GM19455 (cell line): Measurements from ENCODE around the gene UBAP2.

ENCODE experiments used
- ATAC-seq: cut with Tn5 transposase; IDR thresholded peaks from one replicate; pipeline ENCODE4 v1.9.1; 2021; ENCODE audit not compliant: unreplicated experiment

Gene UBAP2

DNA sequence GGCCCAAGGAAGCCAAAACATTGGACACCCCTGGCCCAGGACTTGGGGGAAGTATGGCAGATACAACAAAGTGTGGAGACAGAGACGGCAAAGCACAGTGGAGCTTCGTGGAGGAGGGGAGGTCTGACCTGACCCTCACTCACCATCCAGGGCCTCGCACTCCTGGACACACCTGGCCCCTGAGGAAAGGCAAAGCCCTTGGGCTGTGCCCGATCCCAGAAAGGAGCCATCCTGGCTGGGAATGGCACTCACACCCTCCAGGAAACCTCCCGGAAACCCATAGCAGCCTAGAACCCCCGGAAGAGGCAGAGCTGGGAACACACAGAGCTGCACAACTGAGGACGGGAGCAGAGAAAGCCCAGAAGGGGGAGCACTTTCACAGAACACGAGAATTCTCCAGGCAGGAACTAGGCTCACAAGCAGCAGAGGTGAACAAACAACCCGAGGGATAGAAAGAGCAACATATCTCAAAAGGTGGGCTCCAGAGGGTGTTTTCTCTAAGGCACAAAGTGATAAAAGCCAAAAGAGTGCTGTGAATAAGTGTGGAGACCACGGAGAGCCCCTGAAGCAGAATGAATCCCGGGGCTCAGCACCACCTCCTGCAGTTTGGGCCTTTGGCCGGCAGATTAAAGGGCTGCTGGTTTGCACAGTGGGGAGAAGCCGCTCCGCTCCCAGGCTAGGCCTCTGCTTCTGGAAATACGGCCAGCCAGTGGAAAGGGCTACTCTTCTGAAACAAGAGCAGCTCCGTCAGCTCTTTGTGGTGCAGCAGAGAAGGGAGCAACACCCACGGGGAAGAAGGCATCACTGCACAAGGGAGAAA is 123.5 kb downstream of the UBAP2 start:
- no peak for ATAC-seq

DNA sequence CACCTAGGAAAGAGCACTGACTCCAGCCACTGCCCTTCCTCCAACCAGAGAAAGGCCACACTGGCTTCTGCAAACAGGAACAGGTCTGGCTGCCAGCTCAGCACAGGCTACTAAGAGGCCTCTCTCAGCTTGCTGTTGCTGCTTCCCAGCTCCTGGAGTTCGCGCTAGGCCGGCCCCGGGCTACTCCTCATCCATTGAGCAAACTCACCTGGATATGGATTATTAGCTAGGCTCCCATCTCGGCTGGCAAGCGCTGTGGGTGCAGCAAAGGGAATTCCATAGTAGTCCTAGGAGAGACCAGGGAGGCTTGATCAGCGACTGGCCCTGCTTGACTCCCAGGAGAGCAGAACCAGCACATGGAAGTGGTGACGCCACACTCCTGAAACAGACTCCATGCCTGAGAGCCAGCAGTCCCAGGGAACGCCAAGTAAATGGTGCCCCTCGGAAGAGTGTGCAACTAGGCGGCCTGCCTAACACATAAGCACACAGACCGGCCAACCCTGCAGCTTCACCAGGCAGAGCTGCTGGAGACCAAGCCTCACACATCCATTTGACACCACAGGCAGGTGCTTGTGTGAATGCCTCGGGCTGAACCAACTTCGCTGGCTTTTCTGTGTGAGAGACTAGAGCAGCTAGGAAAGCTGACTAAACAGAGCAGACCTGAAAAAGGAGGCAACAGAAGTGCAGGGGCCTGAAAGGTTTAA is 124.5 kb downstream of the UBAP2 start:
- no peak for ATAC-seq

DNA sequence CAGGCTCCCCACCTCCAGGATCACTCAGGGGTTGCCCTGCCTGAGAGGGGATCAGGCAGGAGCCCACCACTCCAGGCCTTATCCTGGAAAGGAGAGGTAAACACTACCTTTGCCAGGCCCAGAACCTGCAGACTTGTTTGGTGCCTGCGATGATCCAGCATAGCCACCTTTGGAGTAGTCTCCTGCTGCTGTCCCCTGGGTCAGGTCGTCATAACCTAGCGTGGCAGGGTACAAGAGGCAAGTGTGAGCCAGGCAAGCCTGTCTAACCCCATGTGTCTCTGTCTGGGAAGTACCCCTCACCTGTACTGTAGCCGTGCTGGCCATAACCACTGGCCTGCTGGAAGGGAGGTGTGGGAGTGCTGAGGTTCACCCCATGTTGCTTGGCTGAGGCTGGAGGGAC is 125.6 kb downstream of the UBAP2 start:
- no peak for ATAC-seq

DNA sequence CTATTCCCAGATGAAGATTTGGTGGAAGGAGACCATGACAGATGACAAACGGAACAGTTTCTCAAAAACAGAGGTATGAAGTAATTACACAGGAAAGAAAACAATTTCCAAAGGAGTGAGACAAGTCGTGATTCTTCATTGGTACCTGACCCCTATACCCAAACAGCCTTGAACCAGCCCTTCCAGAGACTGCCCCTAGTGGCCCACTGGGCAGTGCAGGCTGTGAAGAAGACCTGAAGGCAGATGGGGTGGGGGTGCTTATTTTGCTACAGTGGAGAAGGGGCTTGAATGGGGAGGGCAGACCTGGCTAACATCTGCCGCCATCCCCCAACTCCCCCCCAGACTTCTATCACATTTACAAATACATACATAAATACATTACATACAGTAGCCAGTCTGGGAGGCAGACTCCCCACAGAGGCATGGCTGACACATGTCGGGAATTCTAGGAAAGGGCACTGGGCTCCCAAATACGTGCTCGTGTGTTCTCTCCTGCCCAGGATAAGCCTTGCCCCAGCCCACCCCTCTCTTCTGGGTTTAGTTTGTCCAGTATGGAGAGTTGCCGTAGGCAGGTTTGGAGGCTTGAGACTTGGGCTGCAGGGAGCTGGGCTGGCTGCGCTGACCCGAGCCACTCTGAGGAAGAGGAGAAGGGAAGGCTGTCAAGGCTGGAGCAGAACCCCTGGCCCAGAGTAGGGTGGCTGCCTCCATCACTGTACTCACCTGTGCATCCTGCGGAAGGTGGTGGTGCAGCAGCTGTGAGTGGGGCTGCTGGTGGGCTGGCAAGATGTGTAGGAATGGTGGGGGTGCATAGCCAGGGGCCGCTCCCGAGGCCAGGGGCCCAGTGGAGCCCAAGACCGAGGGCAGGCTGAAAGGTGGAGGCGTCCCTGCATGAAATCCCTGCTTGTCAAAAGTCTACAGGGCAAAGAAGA is 126.5 kb downstream of the UBAP2 start:
- ATAC-seq = no peak

DNA sequence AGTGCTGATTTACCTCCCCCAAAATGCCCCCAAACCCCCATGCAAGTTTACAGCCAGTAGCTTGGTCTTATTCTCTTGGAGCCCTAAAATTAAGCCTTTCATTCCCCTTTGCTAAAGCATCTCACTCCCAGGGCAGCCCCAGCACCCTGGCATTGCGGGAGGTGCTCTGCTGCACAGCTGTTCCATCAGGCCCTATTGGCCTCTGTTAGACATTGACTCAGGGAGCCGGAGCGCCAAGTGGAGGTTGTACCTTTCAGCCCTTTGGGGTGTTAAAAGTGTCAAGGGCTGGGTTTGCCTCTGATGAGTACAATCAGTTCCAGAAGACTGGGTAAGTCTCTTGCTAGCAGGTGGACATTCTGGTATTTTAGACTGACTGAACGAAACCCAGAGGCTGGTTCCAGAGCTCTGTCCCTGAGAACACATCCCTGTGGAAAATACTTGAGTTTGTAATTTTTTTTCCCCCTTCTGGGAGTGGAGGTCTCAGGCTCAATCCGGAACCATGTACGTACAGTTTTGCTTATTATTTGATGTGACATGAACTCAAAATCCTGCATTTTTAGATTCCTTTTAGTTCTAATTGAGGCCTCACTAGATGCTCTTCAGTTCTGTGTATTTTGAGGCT is 129.3 kb downstream of the UBAP2 start:
- no peak for ATAC-seq

DNA sequence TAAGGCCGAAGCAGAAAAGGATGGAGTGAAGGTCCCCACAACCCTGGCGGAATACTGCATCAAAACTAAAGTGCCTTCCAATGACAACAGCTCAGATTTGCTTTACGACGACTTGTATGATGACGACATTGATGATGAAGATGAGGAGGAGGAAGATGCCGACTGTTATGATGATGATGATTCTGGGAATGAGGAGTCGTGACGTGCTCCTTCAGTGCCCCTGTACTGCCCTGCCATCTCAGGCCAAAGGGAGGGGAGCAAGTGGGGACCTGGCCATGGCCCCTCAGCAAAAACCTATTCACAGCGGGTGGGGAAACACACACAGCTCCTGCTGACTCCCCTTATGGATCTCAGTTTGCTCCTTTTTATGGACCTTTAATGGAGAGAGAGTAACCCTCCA is 131.7 kb downstream of the UBAP2 start:
- ATAC-seq = no peak

DNA sequence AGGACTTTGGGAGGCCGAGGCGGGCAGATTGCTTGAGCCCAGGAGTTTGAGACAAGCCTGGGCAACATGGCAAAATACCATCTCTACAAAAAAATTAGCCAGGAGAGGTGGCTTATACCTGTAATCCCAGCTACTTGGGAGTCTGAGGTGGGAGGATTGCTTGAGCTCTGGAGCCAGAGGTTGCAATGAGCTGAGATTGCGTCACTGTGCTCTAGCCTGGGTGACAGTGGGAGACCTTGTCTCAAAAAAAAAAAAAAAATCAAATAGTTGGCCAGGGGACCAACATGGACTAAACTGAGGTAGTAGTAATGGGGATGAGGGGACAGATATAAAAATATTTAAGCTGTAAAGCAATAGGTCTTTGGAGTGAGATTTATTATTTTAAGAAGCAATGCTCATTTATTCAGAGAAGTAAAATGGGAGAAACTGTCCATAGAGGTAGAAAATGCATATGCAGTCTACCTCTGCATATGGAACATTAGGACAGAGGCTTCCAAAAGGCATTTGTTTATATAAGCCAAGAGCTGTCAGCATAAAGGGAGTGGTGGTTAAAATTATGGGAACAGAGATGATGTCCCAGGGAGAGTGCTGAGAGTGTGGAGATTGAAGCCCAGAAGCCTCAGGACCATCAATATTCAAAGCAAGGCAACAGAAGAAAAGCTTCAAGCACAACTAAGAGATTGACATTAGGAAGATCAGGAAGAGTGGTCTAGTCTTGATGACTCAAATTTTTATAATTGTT is 133.6 kb downstream of the UBAP2 start:
- no peak for ATAC-seq

DNA sequence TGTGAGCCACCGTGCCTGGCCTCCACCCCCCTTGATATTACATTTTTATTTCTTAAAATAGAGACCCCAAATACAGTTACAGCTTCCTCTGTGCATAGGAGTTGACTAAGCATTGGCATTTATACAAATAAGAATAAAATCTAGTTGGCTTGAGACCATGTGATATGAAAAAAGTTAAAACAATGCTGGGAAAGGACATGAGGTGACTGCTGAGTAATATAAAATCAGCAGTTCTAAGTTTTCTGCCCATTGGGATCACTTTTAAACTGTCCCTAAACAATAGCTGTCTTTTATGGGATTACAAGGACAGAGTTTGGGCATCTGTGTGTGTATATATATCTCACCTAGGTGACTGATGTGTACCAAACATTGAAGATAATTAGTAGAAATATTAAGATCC is 135.1 kb downstream of the UBAP2 start:
- ATAC-seq = no peak

DNA sequence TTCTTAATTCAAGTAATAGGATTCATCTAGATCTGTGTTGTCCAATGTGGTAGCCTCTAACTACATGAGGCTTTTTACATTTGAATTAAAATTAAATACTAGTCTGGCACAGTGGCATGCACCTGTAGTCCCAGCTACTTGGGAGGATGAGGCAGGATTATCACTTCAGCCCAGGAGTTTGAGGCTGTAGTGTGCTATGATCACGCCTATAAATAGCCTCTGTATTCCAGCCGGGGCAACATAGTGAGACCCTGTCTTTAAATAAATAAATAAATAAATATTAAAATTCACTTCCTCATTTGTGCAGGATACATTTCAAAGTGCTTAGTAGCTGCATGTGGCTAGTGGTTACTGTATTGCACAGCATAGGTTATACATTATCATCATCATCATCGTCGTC is 139.9 kb downstream of the UBAP2 start:
- ATAC-seq = no peak

DNA sequence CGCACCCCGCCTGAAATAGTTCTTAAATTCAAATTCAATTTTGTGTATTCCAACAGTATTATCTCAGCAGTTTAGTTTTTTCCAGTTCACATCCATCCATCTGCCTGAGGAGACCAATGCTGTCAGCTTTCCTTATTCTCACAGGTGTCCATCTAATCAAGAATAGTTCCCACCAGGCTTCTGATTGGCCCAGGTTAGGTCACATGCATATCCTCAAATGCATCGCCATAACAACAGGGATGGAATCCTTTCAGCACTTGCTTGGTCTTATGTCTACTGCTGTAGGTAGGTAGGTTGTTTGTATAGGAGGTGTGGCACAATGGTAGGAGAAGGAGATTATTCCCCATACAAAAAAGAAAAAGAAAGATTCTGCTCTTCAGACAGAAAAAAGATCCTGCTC is 140.6 kb downstream of the UBAP2 start:
- ATAC-seq = no peak

DNA sequence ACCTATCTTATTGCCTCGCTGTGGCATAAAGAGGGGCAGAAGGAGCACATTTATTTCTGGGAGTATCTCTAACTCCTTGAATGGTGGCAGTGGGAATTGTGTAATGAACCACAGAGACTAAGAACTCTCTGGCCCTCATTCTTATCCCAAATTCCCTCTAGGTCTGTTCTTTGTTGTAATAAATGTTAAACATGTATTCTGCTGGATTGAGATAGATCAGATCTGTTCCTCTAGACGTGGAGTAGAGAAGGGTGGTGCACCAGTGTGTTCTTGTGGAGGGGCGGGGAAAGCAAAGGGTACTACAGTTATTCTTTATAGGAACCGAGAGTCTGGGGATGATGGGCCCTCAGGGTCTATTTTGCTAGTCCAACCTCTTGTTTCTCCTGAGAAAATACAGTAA is 141.3 kb downstream of the UBAP2 start:
- ATAC-seq = no peak

DNA sequence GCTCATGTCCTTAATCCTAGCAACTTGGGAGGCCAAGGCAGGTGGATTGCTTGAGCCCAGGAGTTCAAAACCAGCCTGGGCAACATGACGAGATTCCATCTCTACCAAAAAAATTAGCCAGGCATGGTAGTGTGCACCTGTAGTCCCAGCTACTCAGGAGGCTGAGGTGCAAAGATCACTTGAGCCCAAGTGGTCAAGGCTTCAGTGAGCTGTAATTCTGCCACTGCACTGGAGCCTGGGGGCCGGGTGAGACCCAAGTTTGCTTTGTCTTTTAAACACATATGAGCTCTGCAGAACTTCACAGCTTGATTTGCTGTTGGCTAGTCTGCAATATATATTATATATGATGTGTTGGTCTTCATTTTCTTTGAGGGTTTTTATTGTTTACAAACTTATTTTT is 141.9 kb downstream of the UBAP2 start:
- ATAC-seq = no peak

DNA sequence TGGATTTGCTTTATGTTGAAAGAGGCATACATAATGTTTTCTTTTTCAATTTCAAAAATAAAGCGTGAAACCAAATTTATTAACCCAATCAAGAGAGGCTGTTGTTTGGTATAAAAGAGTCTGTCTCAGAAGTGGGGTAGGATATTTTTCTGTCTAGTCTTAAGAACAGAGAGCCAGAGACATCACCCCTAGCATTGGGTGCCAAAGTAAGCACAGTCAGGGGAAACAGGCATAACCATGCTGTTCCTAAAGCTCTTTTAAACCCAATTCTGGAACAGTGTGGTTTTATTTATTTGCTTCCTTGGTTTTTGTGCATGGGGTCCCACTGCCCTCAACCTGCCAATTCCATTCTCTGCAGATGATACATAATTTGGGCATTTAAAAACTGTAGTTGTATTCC is 143.6 kb downstream of the UBAP2 start:
- no peak for ATAC-seq

DNA sequence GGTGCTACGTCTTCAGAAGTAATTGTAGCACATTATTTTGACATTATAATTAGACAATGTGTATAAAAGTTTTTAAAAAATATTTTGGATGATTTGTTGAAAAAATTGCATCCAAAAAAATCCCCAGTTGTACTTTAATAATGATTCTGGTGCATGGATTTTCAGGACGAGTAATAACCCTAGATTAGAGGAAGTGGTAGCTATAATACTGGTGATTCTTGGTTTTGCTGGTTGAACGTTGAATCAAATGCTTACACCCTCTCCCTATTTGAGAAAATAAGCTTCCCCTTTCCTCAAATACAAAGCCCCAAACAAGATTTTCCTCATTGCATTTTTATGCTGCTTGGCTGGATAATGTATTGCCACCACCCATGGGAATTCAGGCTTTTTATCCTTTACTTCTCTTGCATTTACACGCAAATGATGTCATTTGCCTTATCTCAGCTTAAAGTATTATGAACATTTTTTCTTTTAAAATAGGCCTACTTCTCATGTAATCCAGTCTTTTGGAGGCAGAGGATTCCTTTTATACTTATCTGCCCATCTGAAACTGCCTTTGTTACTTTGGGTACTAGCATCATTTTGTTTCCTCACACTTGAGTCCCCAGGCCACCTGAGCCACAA is 145.4 kb downstream of the UBAP2 start:
- no peak for ATAC-seq

DNA sequence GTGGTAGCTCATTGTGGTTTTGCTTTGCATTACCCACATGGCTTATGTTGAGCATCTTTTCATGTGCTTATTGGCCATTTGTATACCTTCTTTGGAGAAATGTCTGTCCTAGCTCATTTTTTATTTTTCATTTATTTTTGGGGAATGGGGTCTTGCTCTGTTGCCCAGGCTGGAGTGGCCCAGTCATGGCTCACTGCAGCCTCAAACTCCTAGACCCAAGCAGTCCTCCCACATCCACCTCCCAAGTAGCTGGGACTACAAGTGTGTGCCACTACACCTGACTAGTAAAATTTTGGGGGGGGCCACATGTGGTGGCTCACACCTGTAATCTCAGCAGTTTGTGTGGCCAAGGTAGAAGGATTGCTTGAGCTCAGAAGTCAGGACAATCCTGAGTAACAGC is 154.4 kb downstream of the UBAP2 start:
- ATAC-seq = no peak

DNA sequence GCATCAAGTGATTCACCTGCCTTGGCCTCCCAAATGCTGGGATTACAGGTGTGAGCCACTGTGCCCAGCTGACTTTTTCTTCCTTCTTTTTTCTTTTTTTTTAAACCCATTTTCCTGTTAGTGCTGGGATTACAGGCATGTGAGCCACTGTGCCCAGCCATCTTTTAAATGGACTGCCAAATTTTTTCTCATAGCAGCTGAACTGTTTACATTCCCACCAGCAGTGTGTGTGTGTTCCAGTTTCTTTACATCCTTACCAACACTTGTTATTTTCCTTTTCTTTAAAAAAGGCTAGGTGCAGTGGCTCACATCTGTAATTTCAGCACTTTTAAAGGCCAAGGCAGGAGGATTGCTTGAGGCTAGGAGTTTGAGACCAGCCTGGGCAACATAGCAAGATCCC is 154.8 kb downstream of the UBAP2 start:
- no peak for ATAC-seq

DNA sequence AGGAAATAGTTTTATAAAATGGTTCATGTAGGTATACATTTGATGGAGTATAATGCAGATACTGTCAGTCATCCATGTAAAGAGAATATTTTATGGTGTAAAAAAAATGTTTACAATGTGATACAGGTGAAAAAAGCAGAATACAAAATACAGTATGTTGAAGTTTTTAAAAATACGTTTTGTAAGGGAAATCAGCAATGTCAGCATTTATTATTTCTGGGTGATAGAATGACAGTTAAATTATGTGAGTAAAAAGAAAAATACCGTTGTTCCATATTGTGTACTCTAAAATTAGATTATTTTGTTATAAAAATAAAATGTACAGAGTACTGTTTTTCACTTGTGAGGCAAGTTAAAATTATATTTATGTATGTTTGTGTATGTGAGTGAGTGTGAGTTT is 162.7 kb downstream of the UBAP2 start:
- no peak for ATAC-seq

DNA sequence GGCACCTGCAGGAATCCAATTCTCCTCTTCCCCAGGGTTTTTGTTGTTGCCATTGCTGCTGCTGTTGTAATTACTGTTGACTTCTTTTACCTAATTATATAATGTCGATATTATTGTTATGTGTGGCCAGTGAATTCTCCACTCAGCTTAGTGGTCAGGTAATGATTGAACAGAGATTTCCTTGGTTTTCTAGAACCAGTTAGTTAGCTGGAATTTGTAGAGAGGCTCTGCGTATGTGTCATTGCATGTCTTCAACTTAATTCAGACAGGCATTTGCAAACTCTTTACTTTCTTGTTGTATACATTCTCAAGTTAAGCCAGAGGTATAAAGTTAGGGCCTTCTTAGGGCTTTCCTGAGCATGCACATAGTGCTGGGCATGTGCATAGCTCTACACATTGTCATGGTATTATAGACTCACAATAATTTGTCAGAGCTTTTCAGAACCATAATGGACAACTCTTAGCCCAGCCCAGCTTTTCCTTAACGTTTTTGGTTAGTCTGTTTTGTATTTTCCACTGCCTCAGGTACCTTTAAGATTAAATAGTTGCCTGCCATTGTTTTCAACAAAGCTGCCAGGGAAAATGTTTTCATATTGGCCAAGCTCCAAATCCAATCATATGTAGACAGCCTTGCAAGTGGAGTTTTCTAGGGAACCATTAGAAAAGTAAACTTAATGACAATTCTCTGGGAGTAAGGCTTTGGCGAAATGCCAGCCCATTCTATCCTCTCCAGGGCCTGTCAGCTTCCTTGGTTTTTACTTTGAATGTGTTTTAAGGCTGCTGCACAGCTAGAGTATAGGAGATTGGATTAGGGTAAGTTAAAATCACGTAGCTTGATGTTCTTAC is 163.6 kb downstream of the UBAP2 start:
- ATAC-seq = no peak

DNA sequence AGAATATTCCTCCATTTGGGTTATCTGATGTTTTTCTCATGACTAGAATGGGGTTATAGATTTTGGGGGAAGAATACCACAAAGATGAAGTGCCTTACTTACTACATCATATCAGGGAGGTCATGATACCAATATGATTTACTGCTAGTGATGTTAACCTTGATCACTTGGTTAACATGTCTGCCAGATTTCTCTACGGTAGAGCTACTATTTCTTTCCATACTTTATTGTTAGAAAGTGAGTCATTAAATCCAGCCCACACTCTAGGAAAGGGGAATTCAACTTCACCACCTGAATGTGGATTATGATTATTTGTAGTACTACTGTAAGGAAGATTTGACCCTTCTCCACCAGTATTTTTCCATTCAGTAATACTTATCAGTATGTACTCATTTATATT is 167.1 kb downstream of the UBAP2 start:
- no peak for ATAC-seq
